HG02763 (cell line): ENCODE measurements around the gene WDR41.
"Not testable (repeated sequence)": the region's sequence is repeated elsewhere in the genome, so short reads cannot be mapped to it uniquely, and the experiment has no call there.

ENCODE experiments used
- ATAC-seq: cut with Tn5 transposase; IDR thresholded peaks from one replicate; pipeline ENCODE4 v1.9.1; 2021; ENCODE audit warnings: mild to moderate bottlenecking, moderate library complexity; ENCODE audit not compliant: unreplicated experiment

WDR41 gene, protein sequence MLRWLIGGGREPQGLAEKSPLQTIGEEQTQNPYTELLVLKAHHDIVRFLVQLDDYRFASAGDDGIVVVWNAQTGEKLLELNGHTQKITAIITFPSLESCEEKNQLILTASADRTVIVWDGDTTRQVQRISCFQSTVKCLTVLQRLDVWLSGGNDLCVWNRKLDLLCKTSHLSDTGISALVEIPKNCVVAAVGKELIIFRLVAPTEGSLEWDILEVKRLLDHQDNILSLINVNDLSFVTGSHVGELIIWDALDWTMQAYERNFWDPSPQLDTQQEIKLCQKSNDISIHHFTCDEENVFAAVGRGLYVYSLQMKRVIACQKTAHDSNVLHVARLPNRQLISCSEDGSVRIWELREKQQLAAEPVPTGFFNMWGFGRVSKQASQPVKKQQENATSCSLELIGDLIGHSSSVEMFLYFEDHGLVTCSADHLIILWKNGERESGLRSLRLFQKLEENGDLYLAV

DNA sequence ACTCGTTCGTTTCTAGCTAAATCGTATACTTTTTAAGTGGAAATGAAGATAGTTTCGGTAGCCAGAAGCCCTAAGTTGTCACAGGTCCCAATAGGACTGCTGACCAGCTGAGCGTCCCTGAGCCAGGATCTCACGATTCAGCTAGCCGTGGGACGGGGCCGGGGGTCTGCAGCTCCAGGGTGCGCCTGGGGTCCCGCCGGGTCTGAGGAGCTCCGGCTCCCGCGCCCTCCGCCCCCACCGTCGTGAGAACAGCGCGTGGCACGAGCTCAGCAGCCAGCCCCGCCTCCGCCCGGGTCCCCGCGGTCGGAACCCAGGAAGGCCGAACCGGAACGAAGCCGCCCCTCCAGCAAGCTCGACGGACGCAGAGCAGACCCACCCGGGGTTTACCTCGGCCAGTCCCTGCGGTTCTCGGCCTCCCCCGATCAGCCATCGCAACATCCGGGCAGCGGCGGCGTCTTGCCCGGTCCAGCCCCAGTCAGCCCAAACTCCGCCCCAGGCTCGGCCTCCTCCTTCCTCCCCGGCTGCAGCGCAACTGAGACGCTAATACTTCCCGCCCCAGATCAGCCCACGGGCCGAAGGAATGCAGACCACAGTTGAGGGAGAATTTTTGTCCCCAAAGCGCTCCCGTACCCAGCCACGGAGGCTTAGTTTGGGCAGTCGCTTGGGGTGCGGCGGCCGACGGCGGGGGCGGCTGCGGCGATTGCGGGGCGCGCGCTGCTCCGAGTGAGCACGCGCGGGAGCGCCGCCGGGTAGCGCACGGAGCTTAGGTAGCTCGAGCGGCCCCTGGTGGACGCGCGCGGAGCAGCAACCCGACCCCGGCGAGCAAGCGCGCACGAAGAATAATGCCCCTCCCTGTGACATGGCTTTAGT lies at the start of gene WDR41:
TSS of gene WDR41 (minus strand) at position 534 of the 870 bp plus-strand sequence. CDS start at position 438, 96 bp downstream.
- ATAC-seq, result peak; percentile 88

DNA sequence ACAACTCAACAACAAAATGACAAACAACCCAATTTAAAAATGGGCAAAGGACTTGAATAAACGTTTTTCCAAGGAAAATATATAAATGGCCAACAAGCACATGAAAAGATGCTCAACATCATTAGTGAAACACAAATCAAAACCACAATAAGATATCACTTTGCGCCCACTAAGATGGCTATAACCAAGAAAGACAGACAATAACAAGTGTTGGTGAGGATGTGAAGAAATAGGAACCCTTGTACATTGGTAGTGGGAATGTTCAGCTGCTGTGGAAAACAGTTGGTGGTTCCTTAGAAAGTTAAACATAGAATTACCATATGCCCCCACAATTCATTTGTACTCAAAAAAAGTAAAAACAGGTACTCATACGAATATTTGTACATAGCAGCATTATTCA lies 39.2 kb upstream of the WDR41 start:
- ATAC-seq, result no peak

DNA sequence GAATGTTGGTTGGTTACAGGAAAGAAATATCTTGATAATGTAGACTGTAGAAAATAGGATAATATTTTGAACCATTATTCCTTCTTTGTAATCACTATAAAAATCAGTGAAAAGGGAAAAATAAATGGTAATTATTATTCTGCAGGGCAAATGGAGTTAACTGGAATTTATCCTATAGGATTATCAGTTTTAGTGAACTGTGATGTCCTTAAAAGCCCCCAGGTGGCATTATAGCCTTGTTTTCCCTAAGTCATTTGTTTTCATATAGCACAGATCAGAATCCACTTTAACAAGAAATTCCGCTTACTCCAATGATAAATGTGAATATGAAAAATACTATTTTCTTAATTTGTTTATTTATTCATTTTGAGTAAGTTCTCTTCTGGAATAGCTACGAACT lies 26.2 kb upstream of the WDR41 start:
- no peak for ATAC-seq

DNA sequence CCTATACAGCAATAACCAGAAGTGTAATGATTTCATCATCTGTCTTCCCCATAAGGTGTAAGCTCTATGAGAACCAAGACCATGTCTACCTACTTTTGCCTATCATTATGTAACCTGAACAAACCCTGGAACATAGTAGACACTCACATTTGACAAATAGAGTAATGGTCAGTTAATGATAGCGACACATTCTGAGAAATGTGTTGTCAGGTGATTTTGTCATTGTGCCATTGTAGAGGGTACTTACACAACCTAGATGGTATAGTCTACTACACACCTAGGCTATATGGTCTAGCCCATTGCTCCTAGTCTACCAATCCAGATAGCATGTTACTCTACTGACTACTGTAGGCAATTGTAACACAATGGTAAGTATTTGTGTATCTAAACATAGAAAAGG lies 22.3 kb upstream of the WDR41 start:
- no peak for ATAC-seq

DNA sequence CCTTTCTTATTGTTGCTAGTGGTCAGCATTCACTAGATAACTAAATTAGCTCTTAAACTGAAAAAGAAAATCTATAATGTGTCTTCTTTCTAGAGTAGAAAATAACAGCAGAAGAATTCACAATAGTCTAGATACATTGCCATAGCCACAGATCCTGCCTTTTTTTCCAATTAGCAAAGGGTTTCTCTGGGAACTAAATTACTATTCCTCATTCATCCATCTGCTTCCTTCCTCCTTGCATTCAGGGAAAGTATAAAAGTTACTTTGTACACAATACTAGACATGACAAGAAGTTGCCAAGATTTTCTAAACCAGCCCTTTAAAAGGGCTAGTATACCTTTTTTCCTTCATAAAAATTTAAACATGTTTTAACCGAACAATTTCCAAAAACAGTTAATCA lies 21.2 kb upstream of the WDR41 start:
- ATAC-seq, result no peak

DNA sequence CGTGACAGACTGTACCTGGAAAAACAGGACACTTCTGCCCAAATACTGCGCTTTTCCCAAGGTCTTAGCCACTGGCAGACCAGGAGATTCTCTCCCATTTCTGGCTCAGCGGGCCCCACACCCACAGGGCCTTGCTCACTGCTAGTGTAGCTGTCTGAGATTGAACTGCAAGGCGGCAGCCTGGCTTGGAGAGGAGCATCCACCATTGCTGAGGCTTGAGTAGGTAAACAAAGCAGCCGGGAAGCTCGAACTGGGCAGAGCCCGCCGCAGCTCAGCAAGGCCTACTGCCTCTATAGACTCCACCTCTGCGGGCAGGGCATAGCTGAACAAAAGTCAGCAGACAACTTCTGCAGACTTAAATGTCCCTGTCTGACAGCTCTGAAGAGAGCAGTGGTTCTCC lies 9.0 kb upstream of the WDR41 start:
- ATAC-seq, result not testable (repeated sequence)

DNA sequence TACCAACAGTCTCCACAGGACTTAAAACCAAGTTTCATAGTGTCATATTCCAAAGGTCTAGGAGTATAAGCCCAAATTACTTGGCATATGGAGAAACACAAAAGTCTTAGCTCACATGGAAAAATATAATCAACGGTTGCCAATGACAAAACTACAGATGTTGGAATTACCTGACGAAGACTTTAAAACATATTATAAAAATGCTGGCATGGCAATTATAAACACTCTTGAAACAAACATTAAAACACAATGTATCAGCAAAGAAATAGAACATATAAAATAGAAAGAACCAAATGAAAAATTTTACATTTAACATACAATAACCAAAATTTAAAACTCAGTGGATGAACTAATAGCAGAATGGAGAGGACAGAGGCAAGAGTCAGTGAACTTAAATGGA lies 7.9 kb upstream of the WDR41 start:
- ATAC-seq, result no peak

DNA sequence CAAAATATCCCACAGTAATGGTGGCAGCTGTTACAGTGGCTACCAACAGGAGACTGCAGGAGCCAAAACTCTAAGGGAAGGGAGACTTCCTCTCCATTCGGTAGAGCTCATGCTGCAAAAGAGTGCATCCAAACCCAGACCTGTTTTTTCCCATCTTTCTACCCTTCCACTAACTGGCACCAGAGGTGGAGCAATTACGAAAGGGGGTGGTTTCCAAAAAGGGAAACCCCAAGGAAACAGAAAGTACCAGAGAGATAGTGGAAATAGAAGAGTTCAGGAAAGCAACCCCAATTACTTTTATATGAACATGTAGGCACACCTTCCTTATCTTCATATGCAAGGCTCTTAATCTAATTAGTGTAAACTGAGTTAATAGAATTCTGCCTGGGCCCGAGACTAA lies 7.3 kb upstream of the WDR41 start:
- no peak for ATAC-seq

DNA sequence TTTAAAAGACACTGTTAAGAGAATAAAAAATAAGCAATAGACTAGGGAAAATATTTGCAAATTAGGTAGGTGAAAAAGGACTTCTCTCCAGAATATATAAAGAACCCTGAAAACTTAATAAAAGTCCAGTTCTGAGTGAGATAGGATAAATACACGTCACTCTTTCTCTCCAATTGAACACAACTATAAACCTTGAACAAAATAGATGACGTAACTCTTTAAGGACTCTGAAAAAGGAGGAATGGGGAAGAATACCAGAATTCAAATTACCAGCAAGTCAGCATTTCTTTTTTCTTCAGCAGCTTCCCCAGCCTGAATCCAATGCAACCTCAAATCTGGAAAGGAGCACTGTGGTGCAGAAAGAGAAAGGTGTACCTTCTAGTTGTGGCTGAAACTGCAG lies 6.8 kb upstream of the WDR41 start:
- no peak for ATAC-seq

DNA sequence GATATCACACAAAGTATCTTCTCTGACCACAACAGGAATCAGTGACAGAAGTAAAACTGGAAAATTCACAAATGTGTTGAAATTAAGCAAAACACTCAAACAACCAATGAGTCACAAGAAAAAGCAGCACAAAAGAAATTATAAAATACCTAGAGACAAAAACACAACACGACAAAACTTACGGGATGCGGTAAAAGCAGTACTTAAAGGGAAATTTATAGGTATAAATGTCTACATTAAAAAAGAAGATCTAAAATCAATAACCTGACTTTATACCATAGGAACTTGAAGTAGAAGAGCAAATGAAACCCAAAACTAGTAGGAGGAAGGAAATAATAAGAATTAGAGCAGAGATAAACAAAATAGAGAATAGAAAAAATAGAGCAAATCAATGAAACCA lies 2.8 kb upstream of the WDR41 start:
- ATAC-seq, result no peak

DNA sequence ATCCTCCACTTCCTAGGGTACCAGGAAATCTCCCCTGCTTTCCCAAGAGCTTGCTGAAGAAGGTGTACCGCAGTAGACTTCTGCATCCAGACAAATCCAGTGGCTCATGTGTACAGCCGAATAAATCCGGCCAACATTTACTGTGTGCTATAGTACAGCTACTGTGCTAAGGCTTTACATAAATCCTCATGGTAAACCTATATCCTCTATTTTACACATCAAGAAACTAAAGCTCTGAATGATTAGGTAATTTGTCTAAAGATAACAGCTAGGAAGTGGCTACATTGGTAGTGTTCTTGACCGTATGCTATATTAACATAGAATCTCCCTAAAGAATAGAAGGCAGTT lies 511 bp upstream of the WDR41 start:
- no peak for ATAC-seq

DNA sequence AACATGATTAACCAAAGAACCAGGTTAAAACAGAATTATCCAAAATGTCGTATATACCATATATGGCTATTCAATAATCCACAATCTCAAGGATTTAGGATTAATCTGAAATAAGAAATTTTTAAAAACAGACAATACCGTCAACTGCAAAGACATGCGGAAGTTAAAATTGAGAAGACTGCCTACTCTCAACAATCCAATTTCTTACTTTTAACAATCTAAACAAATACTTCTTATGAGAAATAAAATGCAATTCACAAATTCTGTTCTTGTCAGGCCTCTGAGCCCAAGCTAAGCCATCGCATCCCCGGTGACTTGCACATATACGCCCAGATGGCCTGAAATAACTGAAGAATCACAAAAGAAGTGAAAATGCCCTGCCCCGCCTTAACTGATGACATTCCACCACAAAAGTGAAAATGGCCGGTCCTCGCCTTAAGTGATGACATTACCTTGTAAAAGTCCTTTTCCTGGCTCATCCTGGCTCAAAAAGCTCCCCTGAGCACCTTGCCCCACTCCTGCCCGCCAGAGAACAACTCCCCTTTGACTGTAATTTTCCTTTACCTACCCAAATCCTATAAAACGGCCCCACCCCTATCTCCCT lies 1.3 kb downstream of the WDR41 start:
- ATAC-seq, result not testable (repeated sequence)

DNA sequence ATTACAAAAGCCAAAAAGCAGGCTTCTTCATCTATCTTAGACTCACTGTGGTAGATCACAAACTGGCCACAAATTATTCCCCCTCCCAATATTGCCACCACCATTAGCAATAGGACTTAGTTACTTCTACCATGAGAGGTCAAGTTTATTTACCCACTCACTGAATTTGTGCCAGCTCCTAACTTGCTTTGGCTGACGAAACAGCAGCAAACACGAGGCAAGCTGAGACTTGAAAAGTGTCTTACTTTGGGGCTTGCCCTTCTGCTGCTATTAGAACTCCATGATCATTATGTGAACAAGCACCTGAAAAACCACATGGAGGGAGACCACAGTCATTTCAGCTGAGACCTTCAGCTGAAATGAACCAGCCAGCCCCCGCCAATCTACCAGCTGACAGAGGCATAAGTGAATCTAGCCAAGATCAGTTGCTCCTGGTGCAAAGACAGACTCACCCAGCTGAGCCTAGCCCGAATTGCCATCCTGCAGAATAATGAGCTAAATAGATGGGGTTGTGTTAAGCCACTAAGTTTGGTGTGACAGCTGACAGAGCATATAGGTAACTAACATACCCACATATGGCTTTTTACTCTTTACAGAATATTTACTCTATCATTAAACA lies 5.7 kb downstream of the WDR41 start:
- ATAC-seq, result no peak

DNA sequence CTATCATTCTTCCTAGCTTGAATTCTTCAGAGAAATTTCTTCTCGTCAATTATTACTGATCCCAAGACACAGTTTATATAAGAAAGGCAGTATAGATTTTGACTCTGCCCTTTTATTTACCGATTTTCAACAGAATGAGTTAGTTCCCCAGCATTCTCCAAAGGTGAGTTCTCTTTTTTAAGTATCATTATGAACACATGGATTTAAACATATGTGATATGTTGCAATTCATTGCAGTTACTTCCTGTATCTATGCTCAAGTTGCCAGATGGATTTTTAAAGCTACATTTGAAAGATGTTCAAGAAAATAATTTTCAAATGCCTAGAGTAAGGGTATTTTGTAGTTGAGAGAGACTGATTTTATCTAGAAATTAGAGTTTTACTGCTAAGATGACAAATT lies 8.4 kb downstream of the WDR41 start:
- no peak for ATAC-seq

DNA sequence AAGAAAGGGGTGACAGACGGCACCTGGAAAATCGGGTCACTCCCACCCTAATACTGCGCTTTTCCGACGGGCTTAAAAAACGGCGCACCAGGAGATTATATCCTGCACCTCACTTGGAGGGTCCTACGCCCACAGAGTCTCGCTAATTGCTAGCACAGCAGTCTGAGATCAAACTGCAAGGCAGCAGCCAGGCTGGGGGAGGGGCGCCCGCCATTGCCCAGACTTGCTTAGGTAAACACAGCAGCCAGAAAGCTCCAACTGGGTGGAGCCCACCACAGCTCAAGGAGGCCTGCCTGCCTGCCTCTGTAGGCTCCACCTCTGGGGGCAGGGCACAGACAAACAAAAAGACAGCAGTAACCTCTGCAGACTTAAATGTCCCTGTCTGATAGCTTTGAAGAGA lies 17.1 kb downstream of the WDR41 start:
- not testable (repeated sequence) for ATAC-seq

DNA sequence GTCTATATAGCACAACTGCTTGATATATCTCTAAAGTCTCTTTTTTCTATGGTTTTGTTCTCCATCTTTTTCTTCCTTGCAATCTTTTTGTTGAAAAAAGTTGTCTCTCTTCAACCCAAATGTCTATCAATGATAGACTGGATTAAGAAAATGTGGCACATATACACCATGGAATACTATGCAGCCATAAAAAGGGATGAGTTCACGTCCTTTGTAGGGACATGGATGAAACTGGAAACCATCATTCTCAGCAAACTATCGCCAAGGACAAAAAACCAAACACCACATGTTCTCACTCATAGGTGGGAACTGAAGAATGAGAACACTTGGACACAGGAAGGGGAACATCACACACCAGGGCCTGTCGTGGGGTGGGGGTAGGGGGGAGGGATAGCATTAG lies 23.2 kb downstream of the WDR41 start:
- ATAC-seq, result not testable (repeated sequence)

DNA sequence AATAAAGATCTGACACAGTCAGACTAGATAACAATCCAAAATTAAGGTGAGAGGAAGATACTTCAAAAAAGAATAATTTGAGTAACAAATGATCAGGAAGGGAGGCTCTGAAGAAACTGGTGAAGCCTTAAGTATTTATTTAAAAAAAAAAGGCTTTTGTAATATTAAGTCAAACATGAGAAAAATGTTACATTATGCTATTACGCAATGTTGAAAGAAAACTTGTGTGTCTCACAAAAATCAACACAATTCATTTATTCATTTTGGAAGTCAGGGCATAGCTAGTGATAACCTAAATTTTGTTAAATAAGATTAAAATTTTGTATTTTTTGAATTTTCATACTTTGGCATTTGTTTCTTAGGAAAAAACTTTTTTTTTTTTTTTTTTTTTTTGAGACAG lies 28.2 kb downstream of the WDR41 start:
- ATAC-seq, result no peak

DNA sequence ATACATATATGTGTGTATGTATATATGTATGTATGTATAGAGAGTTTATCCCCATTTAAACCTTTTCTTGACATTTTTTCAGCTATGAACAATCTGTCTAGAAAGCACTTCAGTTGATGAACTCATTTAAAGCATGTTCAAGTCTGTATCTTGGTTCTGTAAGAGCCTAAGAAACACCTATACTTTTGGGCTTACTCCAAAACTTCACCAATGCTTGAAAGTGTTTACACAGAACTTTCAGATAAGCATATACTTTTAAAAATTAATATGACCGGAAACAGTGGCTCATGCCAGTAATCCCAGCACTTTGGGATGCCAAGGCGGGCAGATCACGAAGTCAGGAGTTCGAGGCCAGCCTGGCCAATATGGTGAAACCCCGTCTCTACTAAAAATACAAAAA lies 30.8 kb downstream of the WDR41 start:
- no peak for ATAC-seq

DNA sequence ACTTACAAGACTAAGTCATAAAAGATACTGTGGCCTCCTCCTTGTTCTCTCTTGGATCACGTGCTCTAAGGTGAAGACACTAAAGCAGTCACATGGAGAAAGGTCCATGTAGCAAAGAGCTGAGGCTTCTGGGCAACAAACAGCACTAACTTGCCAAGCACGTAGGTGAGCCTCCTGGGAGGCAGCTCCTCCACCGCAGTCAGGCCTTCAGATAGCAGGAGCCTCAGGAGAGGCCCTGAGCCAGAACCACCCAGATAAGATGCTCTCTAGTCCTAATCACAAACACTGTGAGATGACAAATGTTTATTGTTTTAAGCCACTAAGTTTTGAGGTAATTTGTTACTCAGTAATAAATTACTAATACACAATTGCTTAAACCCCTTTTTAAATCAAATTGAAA lies 38.0 kb downstream of the WDR41 start:
- ATAC-seq, result no peak

DNA sequence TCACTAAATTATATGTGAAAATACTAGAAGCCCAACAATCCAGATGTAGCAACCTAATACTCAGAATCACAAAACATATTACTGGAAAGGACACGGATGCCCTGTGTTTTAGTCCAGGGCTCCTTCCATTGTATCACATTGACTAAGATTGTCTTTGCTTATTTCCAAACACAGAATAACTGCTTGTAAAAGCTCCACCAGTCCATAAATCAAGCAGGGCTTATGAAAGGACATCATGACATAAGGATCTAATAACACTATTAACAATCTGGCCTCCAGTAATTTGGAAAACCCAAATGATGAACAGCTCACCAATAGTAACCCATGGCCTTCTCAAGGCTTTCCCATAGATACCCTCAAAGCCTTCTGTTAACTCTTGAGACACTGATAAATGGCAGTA lies 39.8 kb downstream of the WDR41 start:
- no peak for ATAC-seq

DNA sequence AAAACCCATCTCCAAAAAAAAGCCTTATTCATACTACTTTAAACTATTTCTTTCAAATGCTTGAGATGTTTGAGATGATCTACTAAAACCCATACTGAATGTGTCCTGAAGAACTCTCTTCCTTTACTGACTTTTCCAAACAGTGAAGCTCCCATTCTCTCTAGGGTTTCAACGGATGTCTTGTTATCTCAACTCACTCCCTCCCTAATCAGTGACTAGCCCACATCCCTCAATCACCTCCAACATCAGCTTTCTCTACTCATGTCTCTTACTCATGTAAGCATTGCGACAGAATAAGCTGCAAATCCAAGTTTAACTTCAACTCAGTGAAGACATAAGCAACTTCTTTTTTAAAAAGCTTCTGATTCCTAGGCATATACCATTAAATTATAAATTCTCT lies 42.1 kb downstream of the WDR41 start:
- ATAC-seq, result no peak
